Smooth muscle cell (in vitro differentiated cells): ENCODE results near the gene UBASH3A. TPM values are rescaled to one million over a fixed set of nuclear protein-coding genes. Genes with fewer than 3 reads are reported as not detected.

Experiments
- DNase-seq: peaks from one replicate; lab custom pipeline; 2025; ENCODE audit not compliant: unreplicated experiment; lab: John Stamatoyannopoulos, UW
- H2AFZ ChIP-seq: fragments of 200-600 bp; sonication (generic); 2 replicates; pipeline ENCODE4 v1.6.0; 2016; ENCODE audit warnings: antibody characterized with exemption, low read depth, mild to moderate bottlenecking
- H3F3A ChIP-seq: fragments of 200-600 bp; sonication (generic); 2 replicates; pipeline ENCODE4 v1.6.0; 2017; ENCODE audit warnings: antibody characterized with exemption, low read depth
- H3K27ac ChIP-seq: fragments of 200-600 bp; sonication (generic); 2 replicates; pipeline ENCODE4 v1.5.1; 2016; ENCODE audit warnings: low read depth, mild to moderate bottlenecking
- H3K27me3 ChIP-seq: fragments of 200-600 bp; sonication (generic); 2 replicates; pipeline ENCODE4 v1.6.1; 2016; ENCODE audit warnings: low read depth, mild to moderate bottlenecking
- H3K36me3 ChIP-seq: fragments of 200-600 bp; sonication (generic); 2 replicates; pipeline ENCODE4 v1.5.1; 2016; ENCODE audit warnings: low read depth
- H3K4me1 ChIP-seq: fragments of 200-600 bp; sonication (generic); 2 replicates; pipeline ENCODE4 v1.5.1; 2016; ENCODE audit warnings: low read depth
- H3K4me2 ChIP-seq: fragments of 200-600 bp; sonication (generic); 2 replicates; pipeline ENCODE4 v1.6.0; 2016; ENCODE audit warnings: mild to moderate bottlenecking
- H3K4me3 ChIP-seq: fragments of 200-600 bp; sonication (generic); 2 replicates; pipeline ENCODE4 v1.5.1; 2016; ENCODE audit warnings: mild to moderate bottlenecking
- H3K79me2 ChIP-seq: fragments of 200-600 bp; sonication (generic); 2 replicates; pipeline ENCODE4 v1.6.0; 2016; ENCODE audit warnings: low read depth, mild to moderate bottlenecking
- H3K9ac ChIP-seq: fragments of 200-600 bp; sonication (generic); 2 replicates; pipeline ENCODE4 v1.6.0; 2016; ENCODE audit warnings: low read depth
- H3K9me3 ChIP-seq: fragments of 200-600 bp; sonication (generic); replicated peaks from 2 replicates; pipeline ENCODE4 v1.5.1; 2016; ENCODE audit warnings: low read depth
- H4K20me1 ChIP-seq: fragments of 200-600 bp; sonication (generic); 2 replicates; pipeline ENCODE4 v1.6.0; 2016; ENCODE audit warnings: low read depth
- WGBS: methylation state at CpG from one replicate; pipeline ENCODE4 v1.1.7; 2016; ENCODE audit warnings: low lambda C conversion rate; 5-methylcytosine and 5-hydroxymethylcytosine counted together
- polyA plus RNA-seq: library from polyadenylated mRNA; unstranded; fragments of >200 nt; fragmentation: Nextera tagmentation; extraction: Ambion mirVana; gene quantifications from 2 replicates; pipeline ENCODE4 v1.2.1, GENCODE V29; 2016
- small RNA-seq: library from RNA; depleted of rRNA; stranded (forward); fragments of <200 nt; gene quantifications from one replicate; pipeline ENCODE3, GENCODE V24; 2014
- total RNA-seq: library from RNA; depleted of rRNA; stranded (reverse); fragments of >200 nt; gene quantifications from 2 replicates; pipeline ENCODE4 v1.2.3, GENCODE V29; 2014
- TF ChIP-seq, protein P1 (sequence below): fragments of 200-600 bp; sonication (generic); IDR thresholded peaks from 2 replicates; pipeline ENCODE4 v1.5.1; 2017; ENCODE audit warnings: borderline replicate concordance, mild to moderate bottlenecking, antibody characterized with exemption; ENCODE audit not compliant: insufficient read depth, poor library complexity, severe bottlenecking

Gene UBASH3A
- total and polyA plus RNA-seq, 2 experiments from 2014 or later = not detected

DNA sequence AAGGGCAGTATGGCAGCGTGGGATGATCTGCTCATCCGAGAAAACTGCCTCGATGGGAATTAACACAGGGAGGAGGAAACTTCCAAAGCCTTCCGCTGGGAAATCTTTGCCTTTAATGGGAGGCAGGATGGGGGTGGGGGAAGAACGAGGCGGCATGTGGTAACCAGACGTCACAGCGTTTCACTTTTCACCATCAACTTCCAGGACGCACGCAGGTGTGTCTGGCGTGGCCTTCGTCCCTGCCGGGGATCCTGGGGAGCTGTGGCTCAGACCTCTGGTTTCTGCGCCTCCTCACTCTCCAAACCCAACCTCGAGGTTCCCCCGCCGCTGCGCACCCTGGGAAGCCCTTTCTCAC is 92.0 kb downstream of the UBASH3A start:
- peak overlapping the region; percentile 61 for H3K9ac ChIP-seq

GRCh38 chr21:42496120-42496838 is 92.6 kb downstream of the UBASH3A start, which contains the start of gene RSPH1:
RSPH1 (minus strand) TSS chr21:42496224; CDS start chr21:42496186, 38 bp downstream.
- peak within 1 kb of the TSS; percentile 99 for H3K4me2 ChIP-seq
- DNase-seq = peak; percentile 94
- H3K27me3 ChIP-seq = no peaks in the 10 kb centered on the region
- TF ChIP-seq, protein P1, sequence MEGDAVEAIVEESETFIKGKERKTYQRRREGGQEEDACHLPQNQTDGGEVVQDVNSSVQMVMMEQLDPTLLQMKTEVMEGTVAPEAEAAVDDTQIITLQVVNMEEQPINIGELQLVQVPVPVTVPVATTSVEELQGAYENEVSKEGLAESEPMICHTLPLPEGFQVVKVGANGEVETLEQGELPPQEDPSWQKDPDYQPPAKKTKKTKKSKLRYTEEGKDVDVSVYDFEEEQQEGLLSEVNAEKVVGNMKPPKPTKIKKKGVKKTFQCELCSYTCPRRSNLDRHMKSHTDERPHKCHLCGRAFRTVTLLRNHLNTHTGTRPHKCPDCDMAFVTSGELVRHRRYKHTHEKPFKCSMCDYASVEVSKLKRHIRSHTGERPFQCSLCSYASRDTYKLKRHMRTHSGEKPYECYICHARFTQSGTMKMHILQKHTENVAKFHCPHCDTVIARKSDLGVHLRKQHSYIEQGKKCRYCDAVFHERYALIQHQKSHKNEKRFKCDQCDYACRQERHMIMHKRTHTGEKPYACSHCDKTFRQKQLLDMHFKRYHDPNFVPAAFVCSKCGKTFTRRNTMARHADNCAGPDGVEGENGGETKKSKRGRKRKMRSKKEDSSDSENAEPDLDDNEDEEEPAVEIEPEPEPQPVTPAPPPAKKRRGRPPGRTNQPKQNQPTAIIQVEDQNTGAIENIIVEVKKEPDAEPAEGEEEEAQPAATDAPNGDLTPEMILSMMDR = no peak
- H3K4me1 ChIP-seq = peaks cover 24% of the 10 kb centered on the region
- H3K27ac ChIP-seq = peak within 1 kb of the TSS; percentile 62
- H3K79me2 ChIP-seq = no peaks in the 10 kb centered on the region
- peak within 1 kb of the TSS; percentile 99 for H2AFZ ChIP-seq
- 2% methylated on average over 55 of the region's 58 CpGs for WGBS
- H3K36me3 ChIP-seq = no peaks in the 10 kb centered on the region
- H3K9ac ChIP-seq = peak within 1 kb of the TSS; percentile 82
- peak within 1 kb of the TSS; percentile 72 for H3K4me3 ChIP-seq
- peaks cover 15% of the 10 kb centered on the region for H3F3A ChIP-seq
- no peaks in the 10 kb centered on the region for H3K9me3 ChIP-seq
- H4K20me1 ChIP-seq = no peaks in the 10 kb centered on the region

More for the DNA sequence above, 92.0 kb downstream of the UBASH3A start:
- Histone ChIP-seq H3K4me1 (peaks cover 24% of the 10 kb centered on the region), H3K36me3 (no peaks in the 10 kb centered on the region), H3F3A (peaks cover 15% of the 10 kb centered on the region), H3K9me3 (no peaks in the 10 kb centered on the region), H2AFZ (peak overlapping the region; percentile 86), H3K79me2 (no peaks in the 10 kb centered on the region), H3K4me3 (peak overlapping the region; percentile 72), H4K20me1 (no peaks in the 10 kb centered on the region), H3K27ac (peak overlapping the region; percentile 28), H3K4me2 (peak overlapping the region; percentile 90), H3K27me3 (no peaks in the 10 kb centered on the region)
- TF ChIP-seq, protein P1 = no peak
- no peak for DNase-seq
- WGBS = 4% methylated on average over 17 of the region's 18 CpGs

DNA sequence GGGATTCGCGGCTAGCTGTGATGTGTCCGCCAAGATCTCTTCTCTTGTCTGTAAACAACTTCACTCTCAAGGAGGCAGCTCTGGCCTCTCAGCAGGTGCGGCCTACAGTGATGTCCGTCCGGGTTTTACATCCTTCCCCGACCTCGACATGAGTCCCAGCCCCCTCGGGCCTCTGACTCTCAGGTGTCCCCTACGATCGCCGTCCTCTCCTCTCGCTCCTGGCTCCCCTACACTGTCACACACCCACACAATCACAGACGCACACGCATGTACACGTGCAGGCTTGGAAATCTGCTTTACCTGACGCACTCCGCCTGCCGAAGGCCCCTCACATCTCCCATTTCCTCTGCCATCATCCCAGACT is 93.1 kb downstream of the UBASH3A start:
- WGBS = 28% methylated on average over 19 of the region's 19 CpGs
- Histone ChIP-seq H3K27me3 (no peaks in the 10 kb centered on the region), H4K20me1 (no peaks in the 10 kb centered on the region), H3K4me2 (peak overlapping the region; percentile 99), H3K27ac (peak overlapping the region; percentile 62), H2AFZ (peak overlapping the region; percentile 99), H3K4me3 (peak overlapping the region; percentile 72), H3K36me3 (no peaks in the 10 kb centered on the region), H3K79me2 (no peaks in the 10 kb centered on the region), H3F3A (peaks cover 15% of the 10 kb centered on the region), H3K9me3 (no peaks in the 10 kb centered on the region), H3K9ac (peak overlapping the region; percentile 82), H3K4me1 (peaks cover 24% of the 10 kb centered on the region)
- DNase-seq = no peak
- TF ChIP-seq, protein P1 = no peak

Small RNAs within 50 kb of the gene (small RNA-seq; reads per million reads assigned to genes)
- gene RNU6-1149P = not detected

Other genes with a start within 250 kb of the UBASH3A start
- gene ABCG1, start 184.8 kb upstream of the UBASH3A start, total RNA-seq = 1.7 and 2.9 TPM in 2 replicates
- gene ABCG1, start 184.8 kb upstream of the UBASH3A start, polyA plus RNA-seq = 0.55 and 1.1 TPM in 2 replicates
- gene TFF3, start 88.5 kb upstream of the UBASH3A start, total RNA-seq = not detected in 2 replicates
- 0.31 and 0.51 TPM in 2 replicates for gene TFF3, start 88.5 kb upstream of the UBASH3A start, polyA plus RNA-seq
- gene TFF2, start 52.9 kb upstream of the UBASH3A start, total RNA-seq = not detected in 2 replicates
- gene TFF2, start 52.9 kb upstream of the UBASH3A start, polyA plus RNA-seq = not detected in 2 replicates
- gene TFF1, start 37.4 kb upstream of the UBASH3A start, total RNA-seq = 3.3 and 7.9 TPM in 2 replicates
- 8.1 and 8.6 TPM in 2 replicates for gene TFF1, start 37.4 kb upstream of the UBASH3A start, polyA plus RNA-seq
- 0.09 TPM in 1 of 2 replicates, not detected in the other for gene TMPRSS3, start 7.8 kb upstream of the UBASH3A start, total RNA-seq
- gene TMPRSS3, start 7.8 kb upstream of the UBASH3A start, polyA plus RNA-seq = not detected in 2 replicates
- 0.13 TPM in 1 of 2 replicates, not detected in the other for gene RSPH1, start 92.3 kb downstream of the UBASH3A start, total RNA-seq
- gene RSPH1, start 92.3 kb downstream of the UBASH3A start, polyA plus RNA-seq = 0.16 TPM in 1 of 2 replicates, not detected in the other
- 18.0 and 19.4 TPM in 2 replicates for gene SLC37A1, start 110.0 kb downstream of the UBASH3A start, total RNA-seq
- 14.6 and 15.0 TPM in 2 replicates for gene SLC37A1, start 110.0 kb downstream of the UBASH3A start, polyA plus RNA-seq
- 9.6 and 12.3 TPM in 2 replicates for gene PDE9A, start 249.7 kb downstream of the UBASH3A start, total RNA-seq
- gene PDE9A, start 249.7 kb downstream of the UBASH3A start, polyA plus RNA-seq = 4.3 and 7.3 TPM in 2 replicates